H1 (cell line): ENCODE data around the gene MEGF11. TPM values are rescaled to one million over a fixed set of nuclear protein-coding genes. Genes with fewer than 3 reads are reported as not detected.

Source experiments
- CTCF ChIA-PET: fragments of 300-600 bp; sonication (Branson Sonifier 250); formaldehyde crosslinking; loops from one replicate; lab custom pipeline; 2021; ENCODE audit not compliant: partially characterized antibody; lab: Charles Lee
- POLR2A ChIA-PET: fragments of 300-600 bp; sonication (Branson Sonifier 250); formaldehyde crosslinking; loops from one replicate; lab custom pipeline; 2021; ENCODE audit warnings: inconsistent platforms; ENCODE audit not compliant: partially characterized antibody; lab: Charles Lee
- DNase-seq, 2 experiments: peaks; one replicate each; pipeline versions ENCODE4 v3.0.0 to v3.0.0-alpha.2; 2010 to 2022; ENCODE audit warnings: low spot score in 2 of 2, low read depth in 1 of 2, mixed read lengths in 1 of 2
- FAIRE-seq: peaks from 2 replicates; lab custom pipeline; 2011; peaks lifted over from hg19 to GRCh38; lab: Jason Lieb, UNC
- H2AFZ ChIP-seq: 2 replicates; pipeline ENCODE4 v1.8.1; 2012; ENCODE audit warnings: low read length, inconsistent platforms
- H2AK5ac ChIP-seq: 2 replicates; pipeline ENCODE4 v1.6.1; 2013; ENCODE audit warnings: low read depth, low read length
- H2BK120ac ChIP-seq: replicated peaks from 2 replicates; pipeline ENCODE3; 2013; ENCODE audit warnings: low read depth, low read length, inconsistent platforms
- H2BK12ac ChIP-seq: 2 replicates; pipeline ENCODE4 v1.6.1; 2013; ENCODE audit warnings: low read depth, low read length
- H2BK15ac ChIP-seq: 2 replicates; pipeline ENCODE4 v1.6.1; 2013; ENCODE audit warnings: low read length
- H2BK20ac ChIP-seq: 2 replicates; pipeline ENCODE4 v1.6.1; 2013; ENCODE audit warnings: low read length
- H2BK5ac ChIP-seq: 2 replicates; pipeline ENCODE4 v1.6.1; 2013; ENCODE audit warnings: low read depth, low read length
- H3K14ac ChIP-seq: 2 replicates; pipeline ENCODE4 v1.6.1; 2013; ENCODE audit warnings: inconsistent platforms; ENCODE audit not compliant: insufficient read length
- H3K18ac ChIP-seq: 2 replicates; pipeline ENCODE4 v1.6.1; 2013; ENCODE audit warnings: low read length; ENCODE audit errors: extremely low read depth
- H3K23ac ChIP-seq: 2 replicates; pipeline ENCODE4 v1.6.1; 2013; ENCODE audit warnings: inconsistent platforms; ENCODE audit not compliant: insufficient read length
- H3K23me2 ChIP-seq: 2 replicates; pipeline ENCODE4 v1.6.1; 2013; ENCODE audit warnings: low read depth, low read length
- H3K27ac ChIP-seq: 2 replicates; pipeline ENCODE4 v1.6.1; 2011; ENCODE audit warnings: low read depth, low read length, inconsistent platforms
- H3K27me3 ChIP-seq, 4 experiments: replicated peaks in 1 of 4; 1 replicate in 1 of 4; 2 replicates in 3 of 4; pipeline versions ENCODE4 v1.6.1 to v1.8.1; 2011 to 2013; ENCODE audit warnings: low read length in 3 of 4, mild to moderate bottlenecking in 3 of 4, inconsistent platforms in 2 of 4, mixed read lengths in 2 of 4, moderate library complexity in 1 of 4; ENCODE audit not compliant: control insufficient read depth in 3 of 4, insufficient read depth in 3 of 4; ENCODE audit errors: extremely low read depth in 1 of 4
- H3K36me3 ChIP-seq, 4 experiments: 2 replicates each; pipeline versions ENCODE4 v1.6.1 to v1.8.1; 2011 to 2013; ENCODE audit warnings: mild to moderate bottlenecking in 4 of 4, low read length in 3 of 4, moderate library complexity in 2 of 4, control low read depth in 1 of 4, inconsistent platforms in 1 of 4; ENCODE audit not compliant: insufficient read depth in 4 of 4, control insufficient read depth in 2 of 4
- H3K4ac ChIP-seq: replicated peaks from 2 replicates; pipeline ENCODE3; 2013; ENCODE audit warnings: low read length, low read depth, mixed read lengths, inconsistent platforms; ENCODE audit not compliant: insufficient read length
- H3K4me1 ChIP-seq, 4 experiments: replicated peaks in 1 of 4; 1 replicate in 1 of 4; 2 replicates in 3 of 4; pipeline versions ENCODE4 v1.6.1 to v1.8.1; 2011 to 2013; ENCODE audit warnings: low read length in 3 of 4, inconsistent platforms in 2 of 4, mixed read lengths in 1 of 4; ENCODE audit not compliant: insufficient read depth in 4 of 4, control insufficient read depth in 3 of 4
- H3K4me2 ChIP-seq, 2 experiments: 2 replicates each; pipeline versions ENCODE4 v1.6.1 to v1.8.1; 2011 to 2013; ENCODE audit warnings: low read depth in 2 of 2, low read length in 2 of 2, control low read depth in 1 of 2, inconsistent platforms in 1 of 2, mild to moderate bottlenecking in 1 of 2; ENCODE audit not compliant: insufficient read depth in 1 of 2
- H3K4me3 ChIP-seq, 4 experiments: fragments of 200-600, 300-600 bp in 1 of 4; sonication (generic), shearing (Covaris generic), sonication (Bioruptor Twin) in 1 of 4; 2 replicates each; pipeline versions ENCODE4 v1.5.1 to v1.8.1; 2011 to 2016; ENCODE audit warnings: low read length in 4 of 4, low read depth in 3 of 4, control low read depth in 2 of 4, inconsistent platforms in 2 of 4, mild to moderate bottlenecking in 2 of 4, mixed read lengths in 1 of 4, moderate library complexity in 1 of 4; ENCODE audit not compliant: insufficient read depth in 2 of 4; ENCODE audit errors: extremely low read depth in 1 of 4
- H3K56ac ChIP-seq: replicated peaks from 2 replicates; pipeline ENCODE3; 2013; ENCODE audit warnings: low read depth, mild to moderate bottlenecking, mixed read lengths, low read length, inconsistent platforms; ENCODE audit not compliant: insufficient read length
- H3K79me1 ChIP-seq: 2 replicates; pipeline ENCODE4 v1.6.1; 2013; ENCODE audit warnings: low read depth, low read length, control low read depth
- H3K79me2 ChIP-seq, 2 experiments: 2 replicates each; pipeline versions ENCODE4 v1.6.1 to v1.8.1; 2012 to 2013; ENCODE audit warnings: low read length in 2 of 2, mild to moderate bottlenecking in 2 of 2, inconsistent platforms in 1 of 2; ENCODE audit not compliant: insufficient read depth in 2 of 2, control insufficient read depth in 1 of 2
- H3K9ac ChIP-seq, 4 experiments: replicated peaks in 1 of 4; 1 replicate in 1 of 4; 2 replicates in 3 of 4; pipeline versions ENCODE4 v1.6.1 to v1.8.1; 2011 to 2013; ENCODE audit warnings: low read depth in 3 of 4, low read length in 3 of 4, control low read depth in 2 of 4, mild to moderate bottlenecking in 2 of 4, moderate library complexity in 2 of 4, inconsistent platforms in 1 of 4; ENCODE audit errors: extremely low read depth in 1 of 4
- H3K9me3 ChIP-seq, 2 experiments: 2 replicates each; pipeline versions ENCODE4 v1.6.1 to v1.8.1; 2012 to 2013; ENCODE audit warnings: mild to moderate bottlenecking in 2 of 2, moderate library complexity in 2 of 2, control low read depth in 1 of 2, inconsistent platforms in 1 of 2, low read depth in 1 of 2, low read length in 1 of 2, mixed read lengths in 1 of 2; ENCODE audit not compliant: insufficient read depth in 2 of 2
- H4K20me1 ChIP-seq, 2 experiments: replicated peaks in 1 of 2; 2 replicates each; pipeline versions ENCODE3 to v1.8.1; 2011 to 2013; ENCODE audit warnings: inconsistent platforms in 2 of 2, low read length in 2 of 2, mild to moderate bottlenecking in 1 of 2; ENCODE audit not compliant: insufficient read depth in 2 of 2, control insufficient read depth in 1 of 2
- H4K5ac ChIP-seq: 2 replicates; pipeline ENCODE4 v1.6.1; 2013; ENCODE audit warnings: low read length, low read depth, mixed read lengths, inconsistent platforms; ENCODE audit not compliant: insufficient read length
- H4K8ac ChIP-seq: 2 replicates; pipeline ENCODE4 v1.8.0; 2013; ENCODE audit warnings: mild to moderate bottlenecking, moderate library complexity, low read length, inconsistent platforms; ENCODE audit not compliant: insufficient read depth; ENCODE audit errors: extremely low read depth
- H4K91ac ChIP-seq: replicated peaks from 2 replicates; pipeline ENCODE3; 2013; ENCODE audit warnings: low read length, mixed read lengths, inconsistent platforms; ENCODE audit not compliant: insufficient read length
- CBX5 ChIP-seq: fragments of 300-800, 300-1000 bp; sonication (generic); IDR thresholded peaks from 2 replicates; pipeline ENCODE4 v1.7.1; 2016; ENCODE audit warnings: antibody characterized with exemption, low read length, low read depth
- GABPA ChIP-seq: IDR thresholded peaks from 2 replicates; pipeline ENCODE4 v1.6.1; 2011; ENCODE audit warnings: mild to moderate bottlenecking, low read length, moderate library complexity, borderline replicate concordance; ENCODE audit not compliant: insufficient read depth
- JUND ChIP-seq: IDR thresholded peaks from 2 replicates; pipeline ENCODE4 v1.6.1; 2011; ENCODE audit warnings: mild to moderate bottlenecking, improper control_type of control experiment, low read length
- KDM1A ChIP-seq: fragments of 200-600, 300-600 bp; sonication (generic); IDR thresholded peaks from 2 replicates; pipeline ENCODE4 v1.7.1; 2016; ENCODE audit warnings: mild to moderate bottlenecking, low read length, borderline replicate concordance
- NANOG ChIP-seq: IDR thresholded peaks from 2 replicates; pipeline ENCODE4 v1.6.1; 2011; ENCODE audit warnings: low read length, low read depth, mild to moderate bottlenecking, inconsistent platforms; ENCODE audit not compliant: insufficient read depth, poor library complexity, severe bottlenecking
- POLR2A ChIP-seq, 2 experiments: IDR thresholded peaks; 1 replicate in 1 of 2; 2 replicates in 1 of 2; pipeline ENCODE4 v1.6.1; 2011; ENCODE audit warnings: low read depth in 2 of 2, low read length in 2 of 2, mild to moderate bottlenecking in 2 of 2; ENCODE audit errors: control extremely low read depth in 1 of 2
- POU5F1 ChIP-seq: IDR thresholded peaks from 2 replicates; pipeline ENCODE4 v1.6.1; 2011; ENCODE audit warnings: low read depth, mild to moderate bottlenecking, low read length, moderate library complexity
- RFX5 ChIP-seq: IDR thresholded peaks from 2 replicates; pipeline ENCODE4 v1.6.1; 2011; ENCODE audit warnings: low read depth, low read length, improper control_type of control experiment, borderline replicate concordance
- RXRA ChIP-seq: IDR thresholded peaks from 2 replicates; pipeline ENCODE4 v1.6.1; 2011; ENCODE audit warnings: low read depth, mild to moderate bottlenecking, low read length, moderate library complexity; ENCODE audit not compliant: insufficient read depth
- SIRT6 ChIP-seq: IDR thresholded peaks from one replicate; pipeline ENCODE4 v1.7.1; 2012; ENCODE audit warnings: low read length, inconsistent platforms
- SIX5 ChIP-seq: IDR thresholded peaks from 2 replicates; pipeline ENCODE4 v1.6.1; 2011; ENCODE audit warnings: mild to moderate bottlenecking, low read depth, low read length
- WGBS, 2 experiments: shearing (Covaris generic) in 1 of 2; methylation state at CpG; one replicate each; pipeline versions ENCODE4 v1.1.6 to v1.1.7; 2013 to 2015; ENCODE audit warnings: low lambda C conversion rate in 2 of 2, mixed read lengths in 2 of 2, inconsistent platforms in 1 of 2, low coverage in 1 of 2, missing lambda C conversion rate in 1 of 2; ENCODE audit not compliant: insufficient replicate concordance in 2 of 2, insufficient coverage in 1 of 2, insufficient read length in 1 of 2; ENCODE audit errors: extremely low coverage in 1 of 2, missing lambda C conversion rate in 1 of 2; 5-methylcytosine and 5-hydroxymethylcytosine counted together
- polyA plus RNA-seq, 7 experiments: library from polyadenylated mRNA; depleted of rRNA in 3 of 7; stranded (reverse) in 5 of 7; unstranded in 2 of 7; fragments of >200 nt in 5 of 7; fragments of 200-250 nt in 2 of 7; gene quantifications; 1 replicate in 5 of 7; 2 replicates in 1 of 7; 4 replicates in 1 of 7; pipeline versions ENCODE4 v1.2.1 to v1.2.3, GENCODE V29; 2011 to 2013; ENCODE audit warnings: missing spikeins in 2 of 7, mixed read lengths in 2 of 7
- total RNA-seq: library from RNA; stranded (reverse); fragmentation: NEBNext Ultra II Directional; extraction: Animal tissue kit (Norgen Biotek cat#: 25700); gene quantifications from 2 replicates; pipeline ENCODE4 v1.2.1, GENCODE V29; 2021
- TF ChIP-seq, protein P1 (sequence below): IDR thresholded peaks from 2 replicates; pipeline ENCODE4 v1.6.1; 2011; ENCODE audit warnings: low read length, improper control_type of control experiment

The MEGF11 gene
- total and polyA plus RNA-seq, 2 of the 8 experiments (the other 6 are each of a cell fraction or from before 2014, with no cell fraction given) = 4.4 to 4.8 TPM

DNA sequence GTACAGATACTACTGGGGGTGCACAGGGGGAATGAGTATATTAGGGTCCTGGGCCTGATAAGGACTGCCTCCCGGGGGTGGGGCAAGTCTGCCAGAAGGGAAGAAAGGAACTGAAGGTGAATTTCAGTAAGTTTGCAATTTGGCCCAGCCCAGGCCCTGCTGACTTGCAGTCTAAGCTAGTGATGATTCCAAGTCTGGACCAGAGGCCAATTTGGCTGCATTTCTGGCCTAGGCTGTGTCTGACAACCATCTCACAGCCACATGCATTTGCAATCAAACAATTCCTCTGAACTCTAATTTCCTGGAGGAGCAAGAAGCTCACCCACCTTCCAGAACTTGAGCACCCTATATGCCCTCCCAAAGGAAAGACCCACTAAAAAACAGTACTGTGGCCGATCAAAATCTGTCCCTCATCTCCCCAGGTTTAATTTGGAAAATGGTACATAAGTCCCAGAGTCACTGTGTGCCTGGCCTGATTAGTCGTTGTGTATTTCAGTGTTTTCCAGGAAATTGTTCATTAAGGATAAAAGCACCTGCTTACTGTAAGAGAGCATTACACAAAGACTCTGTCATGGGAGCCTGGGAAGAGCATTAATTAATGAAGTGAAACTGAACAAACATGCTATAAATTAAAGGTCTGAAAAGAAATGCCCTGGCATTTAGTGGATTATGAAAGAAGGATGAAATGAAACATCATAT, 114.5 kb downstream of the MEGF11 start:
- ChIA-PET CTCF (interaction anchor here (0.5 to 1.5 kb wide), 4 partner anchors 10 to 127 kb away, joined by 3 to 4 read pairs (median 3); no protein-coding TSS in a partner anchor), POLR2A (interaction anchor here (0.6 kb wide), 1 partner anchor 12 kb away, joined by 4 read pairs; no protein-coding TSS in a partner anchor)
- Histone ChIP-seq H3K4ac (no peak overlapping the region), H3K27me3 (no peaks in the 10 kb centered on the region), H3K4me2 (no peak overlapping the region), H4K91ac (no peak overlapping the region), H3K4me1 (peaks cover 0 to 11% (median 3%) of the 10 kb centered on the region in 4 experiments; a peak in 4 of 7 replicates), H2BK15ac (no peak overlapping the region), H3K27ac (no peak overlapping the region), H4K5ac (no peak overlapping the region), H3K56ac (no peak overlapping the region), H2BK5ac (no peak overlapping the region), H4K8ac (no peak overlapping the region), H3K23ac (no peak overlapping the region), H4K20me1 (no peaks in the 10 kb centered on the region), H3K79me2 (no peaks in the 10 kb centered on the region), H3K4me3 (no peak overlapping the region), H3K23me2 (no peaks in the 10 kb centered on the region), H3K9ac (no peak overlapping the region), H2BK12ac (no peak overlapping the region), H3K36me3 (no peaks in the 10 kb centered on the region), H2BK120ac (no peak overlapping the region), H3K14ac (no peak overlapping the region), H3K9me3 (no peaks in the 10 kb centered on the region), H3K79me1 (no peaks in the 10 kb centered on the region), H3K18ac (no peak overlapping the region), H2AFZ (no peak overlapping the region), H2BK20ac (no peak overlapping the region), H2AK5ac (no peak overlapping the region)
- DNase-seq (no peak), FAIRE-seq (no peak)
- WGBS, 2 experiments = 88% methylated on average over 3 of the region's 3 CpGs; no CpG with 5 or more reads in 1 of the 2 experiments
- TF ChIP-seq POU5F1 = no peak
- TF ChIP-seq GABPA = no peak
- no peak for TF ChIP-seq KDM1A
- no peak for TF ChIP-seq NANOG
- TF ChIP-seq JUND = no peak
- TF ChIP-seq CBX5 = no peak
- TF ChIP-seq RXRA = no peak
- no peak for TF ChIP-seq POLR2A (IDR thresholded peaks at IDR 0.05; ENCODE audit: control extremely low read depth in 1 of 2, low read depth in 2 of 2, low read length in 2 of 2)
- TF ChIP-seq SIRT6 = no peak
- no peak for TF ChIP-seq SIX5
- TF ChIP-seq, protein P1, sequence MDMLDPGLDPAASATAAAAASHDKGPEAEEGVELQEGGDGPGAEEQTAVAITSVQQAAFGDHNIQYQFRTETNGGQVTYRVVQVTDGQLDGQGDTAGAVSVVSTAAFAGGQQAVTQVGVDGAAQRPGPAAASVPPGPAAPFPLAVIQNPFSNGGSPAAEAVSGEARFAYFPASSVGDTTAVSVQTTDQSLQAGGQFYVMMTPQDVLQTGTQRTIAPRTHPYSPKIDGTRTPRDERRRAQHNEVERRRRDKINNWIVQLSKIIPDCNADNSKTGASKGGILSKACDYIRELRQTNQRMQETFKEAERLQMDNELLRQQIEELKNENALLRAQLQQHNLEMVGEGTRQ = no peak
- no peak for TF ChIP-seq RFX5
